Vagina (tissue), 2 donors: ENCODE data around the gene EVC.

Source experiments
- CTCF ChIP-seq, 3 experiments: fragments of 450-650 bp in 2 of 3; fragments of 200-600 bp in 1 of 3; sonication (generic) in 1 of 3; IDR thresholded peaks; one replicate each; pipeline ENCODE4 v1.5.1; 2017 to 2019; ENCODE audit warnings: antibody characterized with exemption in 3 of 3, mild to moderate bottlenecking in 2 of 3, moderate library complexity in 2 of 3
- POLR2A ChIP-seq, 2 donors: fragments of 450-650 bp; IDR thresholded peaks; one replicate each; pipeline ENCODE4 v1.6.1; 2017; ENCODE audit warnings: antibody characterized with exemption in 2 of 2, mild to moderate bottlenecking in 2 of 2, moderate library complexity in 2 of 2
- POLR2AphosphoS5 ChIP-seq, 2 donors: sonication (generic); formaldehyde crosslinking; IDR thresholded peaks; one replicate each; pipeline ENCODE4 v1.9.0; 2017; ENCODE audit warnings: antibody characterized with exemption in 2 of 2, mild to moderate bottlenecking in 2 of 2, low read depth in 1 of 2; ENCODE audit not compliant: insufficient read depth in 1 of 2

GRCh38 chr4:5798946-5799345 lies 87.9 kb downstream of the EVC start:
- TF ChIP-seq CTCF (IDR thresholded peaks at IDR 0.05) (no peak), POLR2AphosphoS5 (IDR thresholded peaks at IDR 0.05; ENCODE audit: insufficient read depth in 1 of 2, low read depth in 1 of 2) (no peak), POLR2A (IDR thresholded peaks at IDR 0.05) (no peak)
